ENCODE measurements around the gene PRXL2B.
"Not testable (repeated sequence)": the region's sequence is repeated elsewhere in the genome, so short reads cannot be mapped to it uniquely, and the experiment has no call there.

PRXL2B gene

DNA sequence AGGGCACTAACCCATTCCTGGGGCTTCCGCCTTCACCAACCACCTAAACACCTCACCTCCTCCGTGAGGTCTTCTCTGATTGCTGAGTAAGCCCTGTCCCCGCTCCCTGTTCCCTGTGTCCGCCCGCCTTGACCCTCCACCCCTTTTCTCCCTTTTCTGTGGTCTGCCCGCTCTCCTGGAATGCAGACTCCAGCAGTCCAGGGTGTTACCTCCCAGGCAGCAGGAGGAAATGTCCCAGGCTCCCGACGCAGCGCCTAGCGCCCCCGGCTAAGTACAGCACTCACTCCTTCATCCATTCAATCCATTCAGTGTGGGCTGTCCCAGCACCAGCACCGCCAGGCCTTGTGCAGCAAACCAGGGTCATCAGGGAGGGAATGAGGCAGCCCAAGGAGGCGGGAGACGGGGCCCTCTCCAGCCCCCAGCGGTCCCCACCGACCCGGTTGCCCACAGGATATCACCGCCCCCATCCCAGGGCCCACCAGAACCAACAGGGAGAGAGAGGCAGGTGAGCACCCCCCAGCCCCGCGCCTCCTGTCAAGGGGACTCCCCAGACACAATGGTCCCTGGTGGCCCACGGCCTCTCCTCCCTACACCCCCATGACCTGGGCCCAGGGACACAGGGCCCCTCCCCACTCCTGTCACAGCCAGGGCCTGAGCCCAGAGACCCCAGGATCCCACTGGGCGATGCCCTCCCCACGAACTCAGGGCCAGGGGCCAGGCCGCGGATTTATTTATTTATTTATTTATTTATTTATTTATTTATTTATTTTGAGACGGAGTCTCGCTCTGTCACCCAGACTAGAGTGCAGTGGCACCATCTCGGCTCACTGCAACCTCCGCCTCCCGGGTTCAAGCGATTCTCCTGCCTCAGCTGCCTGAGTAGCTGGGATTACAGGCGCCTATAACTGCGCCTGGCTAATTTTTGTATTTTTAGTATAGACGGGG is 20.2 kb upstream of the PRXL2B start:
- no peak for DNase-seq

DNA sequence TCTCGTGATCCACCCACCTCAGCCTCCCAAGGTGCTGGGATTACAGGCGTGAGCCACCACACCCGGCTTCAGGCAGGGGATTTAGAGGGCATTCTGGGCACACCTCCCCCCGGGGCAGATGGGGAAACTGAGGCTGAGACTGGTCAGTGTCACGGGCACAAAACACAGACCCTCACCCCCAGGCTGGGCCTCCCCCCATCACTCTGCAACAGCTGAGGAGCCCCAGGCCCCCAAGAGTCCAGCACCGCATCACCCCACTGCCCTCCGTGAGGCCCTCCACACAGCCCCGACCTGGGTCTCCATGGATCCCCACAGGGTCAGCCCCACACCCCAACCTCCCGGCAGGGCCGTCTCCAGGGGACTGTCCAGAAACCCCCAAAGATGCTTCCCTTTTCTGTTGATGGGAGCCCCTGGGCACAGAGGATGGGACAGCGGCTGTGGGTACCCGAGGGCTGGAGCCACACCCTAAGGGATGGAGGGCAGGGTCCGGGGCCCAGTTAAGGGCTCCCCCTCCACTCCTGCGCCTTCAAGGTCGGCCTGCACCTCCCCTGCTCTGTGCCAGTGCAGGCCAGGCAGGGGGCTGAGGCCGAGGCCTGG is 19.4 kb upstream of the PRXL2B start:
- no peak for DNase-seq

DNA sequence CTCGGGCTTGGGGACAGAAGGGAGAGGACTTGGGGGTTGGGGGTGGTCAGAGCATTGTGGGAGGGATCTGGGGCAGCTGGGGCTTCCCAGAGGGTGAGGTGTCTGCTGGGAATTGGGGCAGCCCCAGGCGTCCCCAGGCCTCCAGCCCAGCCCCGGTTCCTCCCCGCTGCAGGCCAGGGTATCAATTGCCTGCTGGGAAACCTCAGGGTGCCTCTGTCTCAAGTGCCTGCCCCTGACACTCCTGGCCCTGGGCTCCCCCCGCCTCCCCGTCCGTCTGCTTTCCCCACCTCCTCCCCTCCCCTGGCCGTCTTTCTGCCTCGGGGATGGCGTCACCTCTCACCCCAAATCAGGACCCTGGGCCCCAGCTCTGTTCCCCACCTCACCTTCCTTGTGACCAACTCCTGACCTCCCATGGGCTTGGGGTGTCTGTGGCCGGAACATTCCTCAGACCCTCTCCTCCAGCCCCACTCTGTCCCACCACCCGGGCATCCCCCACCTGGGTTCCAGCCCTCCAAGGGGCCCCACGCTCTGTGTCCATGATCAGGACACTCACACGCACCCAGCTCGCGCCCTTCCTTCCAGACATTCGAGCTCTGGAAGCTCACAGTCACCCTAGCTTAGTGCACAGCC is 18.3 kb upstream of the PRXL2B start:
- not testable (repeated sequence) for DNase-seq

DNA sequence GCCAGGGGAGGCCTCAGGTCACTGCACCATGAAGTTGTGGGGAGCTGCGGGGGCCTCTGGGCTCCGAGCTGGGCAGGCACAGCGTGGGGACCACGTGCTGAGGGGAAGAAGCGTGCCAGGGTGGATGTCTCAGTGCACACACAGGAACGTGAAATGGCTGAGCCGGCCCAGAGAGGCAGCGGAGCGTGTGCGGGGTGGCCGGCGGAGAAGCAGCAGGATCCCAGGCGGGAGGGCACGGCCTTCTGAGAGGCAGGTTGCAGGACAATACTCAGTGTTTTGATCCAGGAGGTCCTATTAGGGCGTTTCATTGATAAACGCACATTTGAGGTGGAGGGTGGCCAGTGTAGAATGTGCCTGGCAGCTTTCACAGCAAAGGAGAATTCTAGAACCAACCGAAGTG is 17.5 kb upstream of the PRXL2B start:
- DNase-seq = no peak

DNA sequence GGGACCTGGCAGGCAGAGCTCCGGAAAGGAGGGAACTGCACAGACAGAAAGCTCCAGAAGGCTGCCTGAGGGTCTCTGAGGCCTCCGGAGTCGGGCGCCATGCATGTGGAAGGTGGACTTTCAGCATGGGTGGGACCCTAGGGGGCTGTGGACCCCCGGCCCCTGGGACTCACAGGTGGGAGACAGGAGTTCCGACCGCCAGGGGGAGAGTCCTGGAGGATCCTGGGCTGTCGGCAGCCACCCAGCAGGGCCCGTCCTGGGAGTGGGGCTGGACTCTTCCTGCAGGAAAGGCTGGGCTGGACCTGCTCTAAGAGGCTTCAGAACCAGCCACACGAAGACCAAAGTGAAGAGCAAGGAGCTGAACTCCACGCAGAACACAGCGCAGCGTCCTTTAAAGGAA is 16.9 kb upstream of the PRXL2B start:
- DNase-seq = not testable (repeated sequence)

DNA sequence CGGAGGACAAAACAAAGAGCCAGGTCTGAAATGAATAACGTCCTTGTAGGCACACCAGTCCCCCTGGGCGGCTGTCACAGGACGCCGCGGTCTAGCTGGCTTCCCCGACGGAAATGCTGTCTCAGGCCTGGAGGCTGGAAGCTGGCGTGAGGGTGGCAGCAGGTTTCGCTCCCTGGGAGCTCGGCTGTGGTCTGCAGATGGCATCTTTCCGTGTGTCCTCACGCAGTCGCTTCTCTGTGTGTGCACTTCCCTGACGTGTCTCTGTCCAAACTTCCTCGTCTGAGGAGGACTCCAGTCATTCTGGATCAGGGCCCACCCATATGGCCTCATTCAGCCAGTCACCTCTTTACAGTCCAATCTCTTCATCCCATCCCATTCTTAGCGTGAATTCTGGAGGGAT is 16.2 kb upstream of the PRXL2B start:
- DNase-seq = no peak

DNA sequence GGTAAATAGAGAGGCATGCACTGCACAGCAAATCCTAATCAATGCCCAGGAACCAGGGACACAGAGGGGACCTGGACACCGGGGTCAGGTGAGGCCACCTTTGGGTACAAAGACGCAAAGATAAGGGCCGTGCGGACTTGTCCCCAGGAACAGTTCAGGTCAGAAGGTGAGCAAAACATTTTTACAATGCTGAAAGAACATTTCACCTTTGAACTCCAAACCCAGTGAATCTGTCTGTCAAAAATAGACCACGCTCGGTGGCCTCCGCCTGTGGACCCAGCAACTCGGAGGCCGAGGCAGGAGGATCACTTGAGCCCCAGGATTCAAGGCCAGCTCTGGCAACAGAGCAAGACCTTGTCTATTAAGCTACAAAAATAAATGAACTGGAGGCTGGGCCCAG is 15.2 kb upstream of the PRXL2B start:
- DNase-seq = no peak

DNA sequence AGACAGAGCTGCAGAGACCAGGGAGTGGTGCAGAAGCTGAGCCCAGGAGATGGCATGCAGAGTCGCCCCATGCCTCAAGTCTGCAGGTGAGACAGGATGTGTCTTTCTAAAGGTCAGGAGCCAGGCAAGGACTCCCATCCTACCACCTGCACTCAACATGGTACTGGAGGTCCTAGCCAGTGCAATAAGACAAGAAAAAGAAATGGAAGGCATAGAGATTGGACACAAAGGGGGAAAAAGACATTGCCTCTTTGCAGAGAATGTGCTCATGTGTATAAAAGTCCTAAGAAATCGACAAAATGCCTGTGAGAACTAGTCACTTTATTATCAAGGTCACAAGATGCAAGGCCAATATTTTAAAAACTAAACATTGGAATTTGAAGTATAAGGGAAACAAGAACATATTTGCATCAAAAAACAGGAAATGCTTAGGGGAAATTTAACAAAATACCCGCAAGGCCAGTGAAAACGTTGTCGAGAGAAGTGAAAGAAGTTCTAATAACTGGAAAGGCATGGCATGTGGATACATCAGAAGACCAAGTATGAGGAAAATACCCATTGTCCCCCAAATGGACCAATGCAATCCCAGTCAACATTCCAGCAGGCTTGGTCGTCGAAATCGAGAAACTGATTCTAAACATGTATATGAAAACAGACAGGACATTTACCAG is 13.2 kb upstream of the PRXL2B start:
- DNase-seq = no peak

DNA sequence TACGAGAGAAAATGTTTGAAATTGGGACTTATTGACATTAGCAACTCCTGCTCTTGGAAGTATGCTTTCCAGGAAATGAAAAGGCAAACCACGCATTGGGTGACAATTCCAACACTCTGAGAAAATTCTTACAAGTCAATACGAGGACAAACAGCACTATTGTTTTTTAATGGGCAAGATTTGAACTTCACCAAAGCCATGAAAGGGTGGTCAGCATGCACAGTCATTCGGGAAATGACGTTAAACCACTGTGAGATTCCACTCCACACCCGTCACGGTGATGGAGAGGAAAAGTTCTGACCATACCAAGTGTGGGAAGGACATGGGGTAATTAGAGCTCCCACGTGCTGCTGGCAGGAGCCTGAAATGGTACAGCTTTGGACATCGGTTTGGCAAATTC is 12.2 kb upstream of the PRXL2B start:
- no peak for DNase-seq

DNA sequence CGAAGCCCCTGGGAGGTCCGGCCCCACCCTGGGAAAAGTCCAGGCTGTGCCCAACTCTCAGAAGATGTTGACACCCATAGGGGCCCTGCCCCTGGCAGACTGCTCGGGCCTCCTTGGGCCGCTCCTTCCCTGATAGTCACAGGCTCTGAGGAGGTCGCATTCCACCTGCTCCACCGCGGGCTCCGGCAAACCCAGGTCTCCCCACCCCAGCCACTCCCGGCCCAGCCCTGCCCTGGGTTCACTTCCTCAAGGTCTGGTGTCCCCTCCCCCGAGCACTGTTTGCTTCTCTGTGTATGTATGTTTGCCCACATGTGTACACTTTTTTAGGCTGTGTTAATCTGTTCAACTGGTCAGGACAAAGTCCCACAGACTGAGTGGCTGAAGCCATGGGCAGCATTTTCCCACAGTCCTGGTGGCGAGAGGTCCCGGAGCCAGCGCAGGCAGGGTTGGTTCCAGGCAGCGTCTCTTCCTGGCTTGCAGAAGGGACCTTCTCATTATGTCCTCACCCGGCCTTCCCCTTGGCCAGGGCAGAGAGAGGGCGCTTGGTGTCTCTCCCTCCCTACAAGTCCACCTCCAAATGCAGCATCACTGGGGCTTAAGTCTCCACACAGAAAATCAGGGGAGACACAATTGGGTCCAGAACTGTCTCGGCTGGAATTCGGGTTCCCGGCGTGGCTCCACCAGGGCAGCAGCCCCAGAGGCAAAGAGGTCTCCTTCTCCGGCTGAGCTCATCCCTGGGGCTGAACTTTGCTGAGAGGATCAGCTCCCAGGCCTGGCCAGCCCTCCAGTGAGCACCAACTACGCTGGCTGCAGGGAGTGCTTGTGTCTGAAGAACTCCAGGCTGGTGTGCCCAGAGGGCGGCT is 10.5 kb upstream of the PRXL2B start:
- no peak for DNase-seq

DNA sequence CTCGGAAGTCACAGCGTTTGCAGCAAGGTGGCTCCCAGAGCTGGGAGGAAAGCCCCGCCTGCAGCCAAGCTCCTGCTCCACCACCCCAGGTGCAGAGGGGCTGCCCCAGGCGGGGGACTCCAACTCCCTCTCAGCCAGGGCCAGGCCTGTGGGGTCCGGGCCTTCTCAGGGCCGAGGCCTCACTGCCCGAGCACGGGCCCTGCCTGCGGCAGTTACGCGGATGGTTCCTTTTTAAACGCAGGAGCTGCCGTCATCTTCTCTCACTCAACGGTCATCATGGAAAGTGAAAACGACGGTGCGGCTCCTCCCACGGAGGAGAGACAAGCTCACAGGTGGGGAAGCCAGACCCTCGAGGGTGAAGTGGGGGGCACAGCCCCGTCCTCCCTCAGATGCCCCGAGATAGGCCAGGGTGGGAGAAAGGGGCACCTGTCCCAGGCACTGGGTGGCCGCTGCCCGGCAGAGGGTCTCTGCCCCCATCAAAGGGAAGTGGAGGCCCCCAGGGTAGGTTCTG is 9.0 kb upstream of the PRXL2B start:
- DNase-seq = not testable (repeated sequence)

DNA sequence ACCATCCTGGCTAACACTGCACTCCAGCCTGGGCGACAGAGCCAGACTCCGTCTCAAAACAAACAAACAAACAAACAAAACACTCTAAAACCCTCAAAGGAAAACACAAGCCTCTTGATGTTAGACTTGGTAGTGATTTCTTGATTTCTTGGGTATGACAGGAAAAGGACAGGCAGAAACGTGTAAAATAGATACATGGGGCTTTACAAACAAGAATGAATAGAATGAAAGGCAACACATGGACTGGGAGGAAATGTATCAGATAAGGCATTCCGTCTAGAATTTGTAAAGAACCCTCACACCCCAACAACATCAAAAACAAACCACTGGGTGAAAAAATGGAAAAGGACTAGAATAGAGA is 7.8 kb upstream of the PRXL2B start:
- DNase-seq = no peak

DNA sequence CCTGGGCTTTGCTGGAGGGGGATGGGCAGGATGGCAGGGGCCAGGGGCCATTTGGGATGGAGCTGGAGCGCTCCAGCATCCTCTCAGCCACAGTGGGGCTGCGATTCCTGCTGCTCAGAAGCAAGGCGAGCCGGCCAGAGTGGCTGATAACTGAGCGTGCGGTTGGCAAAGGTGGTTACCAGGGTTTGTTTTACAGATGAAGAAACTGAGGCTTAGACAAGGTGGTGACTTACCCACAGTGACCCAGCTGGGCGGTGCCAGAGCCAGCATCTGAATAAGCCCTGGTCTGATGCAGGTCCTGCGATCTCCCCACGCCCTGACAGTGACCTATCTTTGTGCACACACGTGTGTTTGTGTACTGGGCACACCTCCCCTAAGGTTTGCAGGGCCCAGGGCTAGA is 5.9 kb upstream of the PRXL2B start:
- DNase-seq = no peak

DNA sequence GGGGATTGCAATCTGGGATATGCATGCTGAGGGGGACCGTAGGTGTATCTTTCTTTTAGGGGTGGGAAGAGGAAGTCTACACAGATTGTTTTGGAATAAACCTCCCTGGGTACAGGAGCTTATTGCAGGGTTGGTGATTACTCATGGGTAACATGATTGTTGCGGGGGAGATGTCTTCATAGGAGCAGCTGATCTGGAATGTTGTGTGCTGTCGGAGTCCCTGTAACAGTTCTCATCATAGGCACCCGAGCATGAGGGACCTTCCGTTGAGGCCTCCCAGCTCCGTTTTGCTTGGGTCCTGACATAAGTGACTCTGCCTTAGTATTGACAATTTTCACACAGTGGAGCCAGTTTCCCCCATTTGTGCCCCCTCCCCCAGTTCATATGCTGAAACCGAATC is 4.2 kb upstream of the PRXL2B start:
- DNase-seq = no peak

DNA sequence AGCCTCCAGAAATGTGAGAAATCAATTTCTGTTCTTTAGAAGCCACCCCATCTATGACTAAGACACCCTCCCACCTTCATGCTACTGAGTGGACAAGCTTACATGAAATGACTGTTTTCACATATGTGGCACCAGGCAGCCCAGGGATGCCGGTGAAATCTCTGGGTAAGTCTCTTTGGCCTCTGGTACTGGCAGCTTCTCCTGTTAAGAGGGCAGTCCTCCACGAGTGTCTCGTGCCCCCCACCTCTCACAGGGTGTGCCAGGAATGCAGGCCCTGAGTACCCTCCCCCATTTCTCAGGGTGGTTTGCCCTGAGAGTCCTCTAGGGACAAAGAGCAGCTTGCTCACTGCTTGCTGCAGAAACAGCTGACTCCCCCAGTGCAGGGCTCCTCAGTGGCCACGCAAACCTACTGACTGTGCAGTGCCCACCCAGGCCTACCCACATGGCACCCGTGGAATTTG is 3.2 kb upstream of the PRXL2B start:
- DNase-seq = no peak

DNA sequence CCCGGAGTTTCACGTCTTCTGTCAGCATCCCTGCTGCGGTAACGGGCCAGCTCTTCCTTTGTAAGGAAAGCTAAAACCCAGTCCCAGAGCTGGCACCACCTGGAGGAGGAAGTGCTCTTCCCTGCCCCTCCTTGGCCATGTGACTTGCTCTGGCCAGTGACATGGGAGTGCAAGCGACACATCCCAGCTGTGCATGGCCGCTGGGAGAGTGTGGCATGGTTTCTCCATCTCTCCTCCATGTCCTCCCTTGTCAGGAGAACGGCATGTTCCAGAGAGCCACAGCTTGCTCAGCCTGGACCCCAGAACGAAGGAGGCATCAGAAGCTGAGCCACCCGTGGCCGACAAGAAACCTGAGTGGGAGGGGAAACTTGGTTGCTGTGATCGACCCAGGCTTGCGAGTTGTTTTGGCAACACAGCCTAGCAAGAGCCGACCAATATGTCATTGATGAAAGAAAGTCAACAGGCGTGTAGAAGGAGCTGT is 2.7 kb upstream of the PRXL2B start:
- no peak for DNase-seq

DNA sequence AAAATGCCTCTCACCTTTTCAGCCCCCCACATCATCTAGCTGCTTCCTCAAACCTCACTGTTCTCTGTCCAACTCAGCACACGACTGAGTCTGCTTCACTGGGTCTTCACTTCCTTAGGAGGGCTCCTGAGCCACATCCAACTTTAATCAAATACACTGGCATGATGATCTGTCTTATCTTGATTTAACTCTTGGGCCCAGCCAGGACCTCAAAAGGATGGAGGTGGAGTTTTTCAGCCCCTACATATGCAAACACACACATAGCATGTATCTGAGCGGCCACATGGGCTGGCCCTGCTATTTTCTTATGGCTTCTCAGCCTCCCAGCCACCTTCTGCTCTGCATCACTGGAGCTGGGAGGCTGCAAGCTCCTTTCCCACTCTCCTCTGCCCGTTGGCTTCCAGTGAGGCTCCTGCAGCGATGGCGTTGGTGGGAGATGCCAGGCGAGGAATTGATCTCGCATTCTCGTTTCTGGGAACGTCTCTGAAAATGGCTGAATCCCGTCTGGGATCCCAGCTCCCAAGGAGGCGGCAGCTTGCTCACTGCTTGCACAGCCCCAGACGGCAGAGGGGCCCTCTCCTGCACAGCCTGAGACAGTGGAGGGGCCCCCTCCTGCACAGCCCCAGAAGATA is 1.8 kb upstream of the PRXL2B start:
- DNase-seq = no peak

DNA sequence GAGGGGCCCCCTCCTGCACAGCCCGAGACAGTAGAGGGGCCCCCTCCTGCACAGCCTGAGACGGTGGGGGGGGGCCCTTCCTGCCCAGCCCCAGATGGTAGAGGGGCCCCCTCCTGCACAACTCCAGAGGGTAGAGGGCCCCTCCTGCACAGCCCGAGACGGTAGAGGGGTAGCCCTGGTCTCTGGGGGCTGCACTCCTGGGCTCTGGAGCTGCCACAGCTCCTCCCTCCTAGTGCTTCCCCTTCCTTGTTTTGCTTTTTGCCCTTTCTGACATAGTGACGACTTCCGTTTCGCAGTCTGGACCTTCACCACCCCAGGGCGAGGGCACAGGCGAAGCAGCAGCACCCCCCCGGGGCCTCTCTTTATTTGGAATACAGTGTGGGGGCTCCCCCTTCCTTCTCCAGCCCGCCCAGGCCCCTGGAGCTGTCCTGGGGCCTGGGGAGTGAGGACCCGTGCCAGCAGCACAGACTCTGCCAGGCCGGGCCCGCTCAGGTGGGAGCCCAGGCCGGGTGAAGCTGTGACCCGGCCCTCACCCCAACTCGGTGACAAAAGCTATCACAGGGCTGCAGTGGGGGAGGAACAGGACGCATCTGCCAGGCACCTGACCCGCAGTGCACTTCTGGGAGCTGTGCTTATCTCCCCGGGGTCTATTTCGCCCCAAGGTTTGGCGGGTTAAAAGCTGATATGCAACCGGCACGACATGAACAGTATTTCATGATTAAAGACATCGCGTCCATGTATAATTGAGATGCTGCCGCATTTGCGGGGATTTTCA is 1.1 kb upstream of the PRXL2B start:
- peak; percentile 48 for DNase-seq

DNA sequence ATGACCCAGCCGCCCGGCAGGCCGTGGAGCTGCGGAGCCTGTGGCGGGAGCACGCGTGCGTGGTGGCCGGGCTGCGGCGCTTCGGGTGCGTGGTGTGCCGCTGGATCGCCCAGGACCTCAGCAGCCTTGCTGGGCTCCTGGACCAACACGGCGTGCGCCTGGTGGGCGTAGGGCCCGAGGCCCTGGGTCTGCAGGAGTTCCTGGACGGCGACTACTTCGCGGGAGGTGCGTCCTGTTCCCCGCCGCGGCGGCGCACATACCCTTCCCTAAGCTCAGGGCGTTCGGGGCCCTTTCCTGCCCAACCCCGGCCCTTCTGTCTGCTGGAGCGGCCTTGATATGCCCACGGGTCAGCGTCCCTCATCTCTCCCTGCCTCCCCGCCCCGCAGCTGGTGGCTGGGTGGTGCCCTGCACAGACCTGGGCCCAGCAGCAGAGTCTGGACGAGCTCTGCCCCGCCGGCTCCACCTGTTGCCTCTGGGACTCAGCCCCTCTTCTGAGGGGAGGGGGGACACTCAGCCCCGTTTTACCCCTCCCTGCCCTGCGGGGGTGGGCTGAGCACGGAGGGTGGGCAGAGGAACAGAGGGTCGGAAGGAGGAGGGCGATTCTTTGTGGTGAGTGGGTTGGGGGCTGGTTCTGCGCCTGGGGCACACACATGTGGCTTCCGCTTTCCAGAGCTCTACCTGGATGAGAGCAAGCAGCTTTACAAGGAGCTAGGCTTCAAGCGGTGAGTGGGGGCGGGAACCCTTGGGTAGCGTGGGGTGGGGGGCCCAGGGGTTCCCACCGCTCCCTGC is 688 bp downstream of the PRXL2B start:
- DNase-seq = no peak
